HCT116 (cell line): ENCODE data around the gene DENND1A. TPM values are rescaled to one million over a fixed set of nuclear protein-coding genes. Genes with fewer than 3 reads are reported as not detected.

Source experiments
- ATAC-seq: fragments of 200-7000 bp; cut with Tn5 transposase; 2 replicates; pipeline ENCODE4 v1.9.1; 2020; ENCODE audit warnings: mild to moderate bottlenecking, moderate library complexity
- BruUV-seq: library from RNA; stranded (reverse); fragments of 400-500 nt; replicated peaks from 2 replicates; lab custom pipeline; 2021; lab: Mats Ljungman, UMichigan
- CTCF ChIA-PET: fragments of 300-600 bp; sonication (Branson Sonifier 250); formaldehyde crosslinking; loops from one replicate; lab custom pipeline; 2021; ENCODE audit warnings: antibody characterized with exemption; lab: Charles Lee
- POLR2A ChIA-PET: fragments of 300-600, 350-600 bp; sonication (Branson Sonifier 250); formaldehyde crosslinking; loops from one replicate; lab custom pipeline; 2021; ENCODE audit warnings: antibody characterized with exemption; lab: Charles Lee
- RAD21 ChIA-PET, 2 experiments: fragments of 300-600 bp; sonication (Branson Sonifier 250); formaldehyde crosslinking; loops; one replicate each; lab custom pipeline; 2023; ENCODE audit warnings: low total read pairs in 2 of 2; ENCODE audit not compliant: uncharacterized antibody in 2 of 2, unreplicated experiment in 2 of 2, low non-redundant PET in 1 of 2; lab: Charles Lee
- DNase-seq: peaks from one replicate; pipeline ENCODE4 v3.0.0-alpha.2; 2010; ENCODE audit warnings: low read depth, low spot score
- H2AFZ ChIP-seq: fragments of 200-600 bp; shearing (Covaris generic), sonication (generic); 2 replicates; pipeline ENCODE4 v1.6.1; 2017; ENCODE audit warnings: low read depth, mixed run types, mixed read lengths, antibody characterized with exemption, low read length; ENCODE audit not compliant: poor library complexity, severe bottlenecking
- H3K27ac ChIP-seq: 2 replicates; pipeline ENCODE4 v1.5.1; 2012; ENCODE audit warnings: low read depth, low read length
- H3K27me3 ChIP-seq: fragments of 200-600 bp; sonication (generic); 2 replicates; pipeline ENCODE4 v1.6.1; 2016; ENCODE audit warnings: mixed run types, low read length, mixed read lengths; ENCODE audit not compliant: insufficient read depth
- H3K36me3 ChIP-seq, 2 experiments: fragments of 200-500 bp in 1 of 2; fragments of 200-600 bp in 1 of 2; sonication (Bioruptor generic) in 1 of 2; sonication (generic) in 1 of 2; 2 replicates each; pipeline versions ENCODE4 v1.5.1 to v1.6.1; 2014 to 2016; ENCODE audit warnings: low read length in 2 of 2, inconsistent platforms in 1 of 2, mixed read lengths in 1 of 2, mixed run types in 1 of 2; ENCODE audit not compliant: insufficient read depth in 2 of 2, control insufficient read depth in 1 of 2
- H3K4me1 ChIP-seq, 2 experiments: fragments of 200-600 bp in 1 of 2; sonication (generic) in 1 of 2; 2 replicates each; pipeline versions ENCODE4 v1.5.1 to v1.6.1; 2012 to 2017; ENCODE audit warnings: low read length in 2 of 2, inconsistent platforms in 1 of 2, mild to moderate bottlenecking in 1 of 2, mixed read lengths in 1 of 2, mixed run types in 1 of 2, moderate library complexity in 1 of 2; ENCODE audit not compliant: insufficient read depth in 2 of 2, control insufficient read depth in 1 of 2
- H3K4me2 ChIP-seq: fragments of 200-600 bp; sonication (generic); 2 replicates; pipeline ENCODE4 v1.6.1; 2017; ENCODE audit warnings: mixed run types, low read length, mixed read lengths
- H3K4me3 ChIP-seq, 2 experiments: fragments of 200-600 bp in 1 of 2; sonication (generic) in 1 of 2; replicated peaks in 1 of 2; 2 replicates each; pipeline ENCODE4 v1.5.1; 2011 to 2016; ENCODE audit warnings: low read length in 2 of 2, control low read depth in 1 of 2, low read depth in 1 of 2, mild to moderate bottlenecking in 1 of 2, mixed read lengths in 1 of 2, mixed run types in 1 of 2
- H3K79me2 ChIP-seq: fragments of 200-600 bp; sonication (generic); 2 replicates; pipeline ENCODE4 v1.6.1; 2017; ENCODE audit warnings: mild to moderate bottlenecking, mixed run types, low read length, moderate library complexity, mixed read lengths; ENCODE audit not compliant: insufficient read depth
- H3K9ac ChIP-seq: fragments of 200-600 bp; sonication (generic); 2 replicates; pipeline ENCODE4 v1.6.1; 2016; ENCODE audit warnings: low read length, mixed read lengths
- H3K9me2 ChIP-seq: fragments of 200-600 bp; sonication (generic), shearing (Covaris generic); 2 replicates; pipeline ENCODE4 v1.6.1; 2017; ENCODE audit warnings: mixed run types, mild to moderate bottlenecking, moderate library complexity; ENCODE audit not compliant: insufficient read depth
- H3K9me3 ChIP-seq, 2 experiments: fragments of 200-500 bp in 1 of 2; fragments of 200-600 bp in 1 of 2; sonication (Bioruptor generic) in 1 of 2; sonication (generic) in 1 of 2; 2 replicates each; pipeline ENCODE4 v1.6.1; 2014 to 2017; ENCODE audit warnings: low read length in 2 of 2, mixed read lengths in 2 of 2, inconsistent platforms in 1 of 2, low read depth in 1 of 2, mild to moderate bottlenecking in 1 of 2, mixed run types in 1 of 2, moderate library complexity in 1 of 2; ENCODE audit not compliant: control insufficient read depth in 1 of 2, insufficient read depth in 1 of 2
- H4K20me1 ChIP-seq: fragments of 200-600 bp; sonication (generic), shearing (Covaris generic); 2 replicates; pipeline ENCODE4 v1.6.1; 2017; ENCODE audit warnings: mixed run types, mild to moderate bottlenecking, moderate library complexity; ENCODE audit not compliant: insufficient read depth
- ELF1 ChIP-seq: IDR thresholded peaks from 2 replicates; pipeline ENCODE4 v1.6.1; 2012; ENCODE audit warnings: low read depth, borderline replicate concordance
- FOSL1 ChIP-seq: IDR thresholded peaks from 2 replicates; pipeline ENCODE4 v1.6.1; 2012; ENCODE audit warnings: low read depth
- RAD21 ChIP-seq: IDR thresholded peaks from 2 replicates; pipeline ENCODE4 v1.6.1; 2012; ENCODE audit warnings: low read depth, mild to moderate bottlenecking
- SIN3A ChIP-seq: IDR thresholded peaks from 2 replicates; pipeline ENCODE4 v1.6.1; 2012; ENCODE audit warnings: low read depth
- intact Hi-C: fragments of 100-400 bp; cut with micrococcal nuclease; formaldehyde crosslinking; loops from 2 replicates; pipeline ENCODE4 v1.10.0; 2022
- total RNA-seq: library from RNA; stranded (reverse); gene quantifications from one replicate; pipeline ENCODE4 v1.2.1, GENCODE V29; 2021; ENCODE audit not compliant: unreplicated experiment
- TF ChIP-seq, protein P1 (sequence below): IDR thresholded peaks from 2 replicates; pipeline ENCODE4 v1.6.1; 2011; ENCODE audit warnings: mild to moderate bottlenecking, low read length, moderate library complexity; ENCODE audit not compliant: insufficient replicate concordance; ENCODE audit errors: extremely low read depth
- TF ChIP-seq, protein P2 (sequence below): IDR thresholded peaks from 2 replicates; pipeline ENCODE4 v1.6.1; 2012; ENCODE audit warnings: low read depth
- TF ChIP-seq, protein P3 (sequence below): IDR thresholded peaks from 2 replicates; pipeline ENCODE4 v1.6.1; 2012
- TF ChIP-seq, protein P4 (sequence below): IDR thresholded peaks from 2 replicates; pipeline ENCODE4 v1.6.1; 2012

DENND1A gene
- total RNA-seq, 1 experiment from 2014 or later: 33.0 TPM

DNA sequence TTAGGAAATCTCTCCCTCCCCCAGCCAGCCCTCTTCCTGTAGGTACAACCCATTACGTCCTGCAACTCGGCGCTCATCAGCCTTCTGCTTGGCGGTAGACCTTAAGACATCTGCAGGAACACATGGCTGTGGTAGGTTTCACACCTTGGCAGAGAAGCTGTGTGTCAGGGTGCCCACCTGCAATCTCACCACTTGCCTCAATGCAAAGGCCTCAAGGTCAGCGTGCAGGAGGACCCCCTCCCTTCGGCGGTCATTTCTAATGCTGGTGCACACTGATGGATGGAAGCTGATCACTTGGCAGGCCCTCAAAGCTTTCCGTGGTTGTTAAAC lies 506.6 kb downstream of the DENND1A start:
- no peaks in the 10 kb centered on the region for H4K20me1 ChIP-seq
- DNase-seq: no peak
- H2AFZ ChIP-seq: no peak overlapping the region
- H3K79me2 ChIP-seq: no peaks in the 10 kb centered on the region
- ATAC-seq: no peak
- no peaks in the 10 kb centered on the region for H3K4me1 ChIP-seq
- H3K9me3 ChIP-seq: no peaks in the 10 kb centered on the region
- ChIA-PET POLR2A (no interaction called here), CTCF (no interaction called here), RAD21 (no interaction called here)
- H3K4me2 ChIP-seq: no peak overlapping the region
- no peak overlapping the region for H3K27ac ChIP-seq
- intact Hi-C loops: no loop called here
- no peaks in the 10 kb centered on the region for H3K36me3 ChIP-seq
- no TSS peak for BruUV-seq
- no peak overlapping the region for H3K9ac ChIP-seq
- no peaks in the 10 kb centered on the region for H3K9me2 ChIP-seq
- no peaks in the 10 kb centered on the region for H3K27me3 ChIP-seq
- H3K4me3 ChIP-seq: no peak overlapping the region
- no peak for TF ChIP-seq FOSL1
- no peak for TF ChIP-seq RAD21
- no peak for TF ChIP-seq SIN3A
- TF ChIP-seq, protein P1, sequence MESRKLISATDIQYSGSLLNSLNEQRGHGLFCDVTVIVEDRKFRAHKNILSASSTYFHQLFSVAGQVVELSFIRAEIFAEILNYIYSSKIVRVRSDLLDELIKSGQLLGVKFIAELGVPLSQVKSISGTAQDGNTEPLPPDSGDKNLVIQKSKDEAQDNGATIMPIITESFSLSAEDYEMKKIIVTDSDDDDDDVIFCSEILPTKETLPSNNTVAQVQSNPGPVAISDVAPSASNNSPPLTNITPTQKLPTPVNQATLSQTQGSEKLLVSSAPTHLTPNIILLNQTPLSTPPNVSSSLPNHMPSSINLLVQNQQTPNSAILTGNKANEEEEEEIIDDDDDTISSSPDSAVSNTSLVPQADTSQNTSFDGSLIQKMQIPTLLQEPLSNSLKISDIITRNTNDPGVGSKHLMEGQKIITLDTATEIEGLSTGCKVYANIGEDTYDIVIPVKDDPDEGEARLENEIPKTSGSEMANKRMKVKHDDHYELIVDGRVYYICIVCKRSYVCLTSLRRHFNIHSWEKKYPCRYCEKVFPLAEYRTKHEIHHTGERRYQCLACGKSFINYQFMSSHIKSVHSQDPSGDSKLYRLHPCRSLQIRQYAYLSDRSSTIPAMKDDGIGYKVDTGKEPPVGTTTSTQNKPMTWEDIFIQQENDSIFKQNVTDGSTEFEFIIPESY: no peak
- TF ChIP-seq, protein P2, sequence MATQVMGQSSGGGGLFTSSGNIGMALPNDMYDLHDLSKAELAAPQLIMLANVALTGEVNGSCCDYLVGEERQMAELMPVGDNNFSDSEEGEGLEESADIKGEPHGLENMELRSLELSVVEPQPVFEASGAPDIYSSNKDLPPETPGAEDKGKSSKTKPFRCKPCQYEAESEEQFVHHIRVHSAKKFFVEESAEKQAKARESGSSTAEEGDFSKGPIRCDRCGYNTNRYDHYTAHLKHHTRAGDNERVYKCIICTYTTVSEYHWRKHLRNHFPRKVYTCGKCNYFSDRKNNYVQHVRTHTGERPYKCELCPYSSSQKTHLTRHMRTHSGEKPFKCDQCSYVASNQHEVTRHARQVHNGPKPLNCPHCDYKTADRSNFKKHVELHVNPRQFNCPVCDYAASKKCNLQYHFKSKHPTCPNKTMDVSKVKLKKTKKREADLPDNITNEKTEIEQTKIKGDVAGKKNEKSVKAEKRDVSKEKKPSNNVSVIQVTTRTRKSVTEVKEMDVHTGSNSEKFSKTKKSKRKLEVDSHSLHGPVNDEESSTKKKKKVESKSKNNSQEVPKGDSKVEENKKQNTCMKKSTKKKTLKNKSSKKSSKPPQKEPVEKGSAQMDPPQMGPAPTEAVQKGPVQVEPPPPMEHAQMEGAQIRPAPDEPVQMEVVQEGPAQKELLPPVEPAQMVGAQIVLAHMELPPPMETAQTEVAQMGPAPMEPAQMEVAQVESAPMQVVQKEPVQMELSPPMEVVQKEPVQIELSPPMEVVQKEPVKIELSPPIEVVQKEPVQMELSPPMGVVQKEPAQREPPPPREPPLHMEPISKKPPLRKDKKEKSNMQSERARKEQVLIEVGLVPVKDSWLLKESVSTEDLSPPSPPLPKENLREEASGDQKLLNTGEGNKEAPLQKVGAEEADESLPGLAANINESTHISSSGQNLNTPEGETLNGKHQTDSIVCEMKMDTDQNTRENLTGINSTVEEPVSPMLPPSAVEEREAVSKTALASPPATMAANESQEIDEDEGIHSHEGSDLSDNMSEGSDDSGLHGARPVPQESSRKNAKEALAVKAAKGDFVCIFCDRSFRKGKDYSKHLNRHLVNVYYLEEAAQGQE: no peak
- no peak for TF ChIP-seq ELF1
- TF ChIP-seq, protein P3, sequence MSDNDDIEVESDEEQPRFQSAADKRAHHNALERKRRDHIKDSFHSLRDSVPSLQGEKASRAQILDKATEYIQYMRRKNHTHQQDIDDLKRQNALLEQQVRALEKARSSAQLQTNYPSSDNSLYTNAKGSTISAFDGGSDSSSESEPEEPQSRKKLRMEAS: no peak
- TF ChIP-seq, protein P4, sequence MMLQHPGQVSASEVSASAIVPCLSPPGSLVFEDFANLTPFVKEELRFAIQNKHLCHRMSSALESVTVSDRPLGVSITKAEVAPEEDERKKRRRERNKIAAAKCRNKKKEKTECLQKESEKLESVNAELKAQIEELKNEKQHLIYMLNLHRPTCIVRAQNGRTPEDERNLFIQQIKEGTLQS: no peak
- TF ChIP-seq, all 23 proteins: peak for 0
